ENCODE measurements around the gene UTP15. TPM values are rescaled to one million over a fixed set of nuclear protein-coding genes. Genes with fewer than 3 reads are reported as not detected.

UTP15 gene
- total and polyA plus RNA-seq, 11 donors: 2.3 to 12.5 (median 8.6) TPM

GRCh38 chr5:73619606-73620333, 54.2 kb downstream of the UTP15 start:
- intact Hi-C loops (cut with DNase I): no loop called here
- Histone ChIP-seq H3K36me3 (no peaks in the 10 kb centered on the region), H3K4me1 (no peaks in the 10 kb centered on the region), H3K4me3 (no peak overlapping the region), H3K9me3 (no peaks in the 10 kb centered on the region), H3K27me3 (peaks cover 0 to 4% (median 0%) of the 10 kb centered on the region in 9 donors), H3K27ac (no peak overlapping the region)
- WGBS, 4 donors: 60 to 75% (median 62%) methylated on average over 4 of the region's 4 CpGs
- ATAC-seq (no peak), DNase-seq (no peak)
- no peak for TF ChIP-seq POLR2A (IDR thresholded peaks at IDR 0.05)
- TF ChIP-seq, protein P1, sequence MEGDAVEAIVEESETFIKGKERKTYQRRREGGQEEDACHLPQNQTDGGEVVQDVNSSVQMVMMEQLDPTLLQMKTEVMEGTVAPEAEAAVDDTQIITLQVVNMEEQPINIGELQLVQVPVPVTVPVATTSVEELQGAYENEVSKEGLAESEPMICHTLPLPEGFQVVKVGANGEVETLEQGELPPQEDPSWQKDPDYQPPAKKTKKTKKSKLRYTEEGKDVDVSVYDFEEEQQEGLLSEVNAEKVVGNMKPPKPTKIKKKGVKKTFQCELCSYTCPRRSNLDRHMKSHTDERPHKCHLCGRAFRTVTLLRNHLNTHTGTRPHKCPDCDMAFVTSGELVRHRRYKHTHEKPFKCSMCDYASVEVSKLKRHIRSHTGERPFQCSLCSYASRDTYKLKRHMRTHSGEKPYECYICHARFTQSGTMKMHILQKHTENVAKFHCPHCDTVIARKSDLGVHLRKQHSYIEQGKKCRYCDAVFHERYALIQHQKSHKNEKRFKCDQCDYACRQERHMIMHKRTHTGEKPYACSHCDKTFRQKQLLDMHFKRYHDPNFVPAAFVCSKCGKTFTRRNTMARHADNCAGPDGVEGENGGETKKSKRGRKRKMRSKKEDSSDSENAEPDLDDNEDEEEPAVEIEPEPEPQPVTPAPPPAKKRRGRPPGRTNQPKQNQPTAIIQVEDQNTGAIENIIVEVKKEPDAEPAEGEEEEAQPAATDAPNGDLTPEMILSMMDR (IDR thresholded peaks at IDR 0.05): no peak

DNA sequence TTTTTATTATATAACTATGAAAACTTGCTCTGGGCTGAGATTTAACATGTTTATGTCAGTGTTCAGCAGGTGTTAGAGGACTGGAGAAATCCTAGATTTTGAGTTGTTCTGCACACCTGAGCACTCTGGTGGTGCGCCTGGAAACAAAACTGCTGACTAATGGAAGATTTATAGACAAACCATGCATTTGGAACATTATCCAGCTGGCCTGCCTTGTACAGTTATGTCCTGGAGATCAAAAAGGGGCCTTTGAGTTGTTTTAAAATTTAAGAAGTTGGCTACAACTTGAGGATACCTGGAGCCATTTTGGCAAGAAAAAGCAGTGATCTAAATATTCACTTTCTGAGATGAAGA, 54.8 kb downstream of the UTP15 start:
- intact Hi-C loops (cut with DNase I): no loop called here
- Histone ChIP-seq H3K27me3 (peaks cover 0 to 4% (median 0%) of the 10 kb centered on the region in 9 donors), H3K27ac (no peak overlapping the region), H3K36me3 (no peaks in the 10 kb centered on the region), H3K4me3 (no peak overlapping the region), H3K4me1 (peaks cover 0 to 5% (median 0%) of the 10 kb centered on the region in 12 donors), H3K9me3 (no peaks in the 10 kb centered on the region)
- WGBS, 4 donors: 87 to 100% (median 99%) methylated on average over 1 of the region's 1 CpG
- no peak for ATAC-seq
- no peak for TF ChIP-seq POLR2A (IDR thresholded peaks at IDR 0.05)
- TF ChIP-seq, protein P1 (IDR thresholded peaks at IDR 0.05): no peak
- no peak for DNase-seq

DNA sequence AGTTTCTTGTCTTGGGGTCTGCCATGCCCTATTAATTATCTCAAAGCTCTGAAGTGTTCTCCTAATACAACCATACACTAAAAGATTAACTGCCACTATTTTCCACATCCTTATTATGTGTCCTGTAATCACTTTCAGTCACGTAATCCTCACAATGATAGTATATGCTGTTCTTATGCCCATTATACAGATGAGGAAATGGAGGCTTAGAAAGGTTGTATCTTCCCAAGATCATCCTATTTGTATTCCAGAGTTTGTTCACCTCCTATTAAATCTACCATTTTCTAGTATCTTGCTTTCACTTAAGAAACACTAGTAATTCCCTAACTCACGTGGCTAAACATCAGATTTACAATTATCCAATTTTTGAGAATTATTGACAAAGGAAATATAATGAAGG, 57.5 kb downstream of the UTP15 start:
- Histone ChIP-seq H3K4me1 (peaks cover 0 to 16% (median 6%) of the 10 kb centered on the region in 12 donors), H3K9me3 (no peaks in the 10 kb centered on the region), H3K27ac (no peak overlapping the region), H3K27me3 (peaks cover 0 to 23% (median 0%) of the 10 kb centered on the region in 9 donors), H3K4me3 (no peak overlapping the region), H3K36me3 (no peaks in the 10 kb centered on the region)
- WGBS, 4 donors: 96 to 99% (median 97%) methylated on average over 2 of the region's 2 CpGs
- DNase-seq: no peak
- intact Hi-C loops (cut with DNase I): no loop called here
- ATAC-seq: no peak
- no peak for TF ChIP-seq POLR2A (IDR thresholded peaks at IDR 0.05)
- TF ChIP-seq, protein P1 (IDR thresholded peaks at IDR 0.05): no peak

DNA sequence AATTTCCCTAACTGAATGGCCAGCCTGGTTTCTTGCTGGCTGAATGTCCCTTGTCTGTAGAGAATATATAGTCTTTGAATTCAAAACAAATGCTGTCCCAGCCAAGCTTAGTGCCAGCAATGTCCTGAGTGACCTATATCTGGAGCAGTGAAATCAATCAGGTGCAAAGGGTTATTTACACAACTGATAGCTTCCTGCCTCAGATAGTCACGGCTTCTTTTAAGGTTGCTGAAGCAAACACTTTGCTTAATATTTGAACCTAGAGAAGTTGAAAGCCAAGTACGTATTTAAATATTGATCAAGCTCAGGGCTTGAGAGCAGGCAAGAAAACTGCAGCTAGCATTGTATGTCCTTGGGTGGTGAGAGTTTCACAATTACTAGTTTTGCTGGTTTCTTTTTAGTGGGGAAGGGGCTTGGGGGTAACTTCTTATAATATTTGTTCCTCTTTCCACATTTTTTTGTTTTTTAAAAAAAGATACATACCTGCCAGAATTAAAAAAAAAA, 58.4 kb downstream of the UTP15 start:
- DNase-seq (no peak), ATAC-seq (no peak)
- intact Hi-C loops (cut with DNase I): no loop called here
- Histone ChIP-seq H3K36me3 (no peaks in the 10 kb centered on the region), H3K27ac (no peak overlapping the region), H3K4me1 (peaks cover 0 to 16% (median 6%) of the 10 kb centered on the region in 12 donors), H3K9me3 (no peaks in the 10 kb centered on the region), H3K27me3 (peaks cover 0 to 23% (median 0%) of the 10 kb centered on the region in 9 donors), H3K4me3 (no peak overlapping the region)
- no peak for TF ChIP-seq POLR2A (IDR thresholded peaks at IDR 0.05)
- TF ChIP-seq, protein P1 (IDR thresholded peaks at IDR 0.05): no peak
- WGBS, 4 donors: 84 to 100% (median 88%) methylated on average over 2 of the region's 2 CpGs

Measured in heart left ventricle (tissue), 16 donors.